ENCODE measurements around the gene ZNF556.

GRCh38 chr19:2823646-2824045 lies 43.5 kb upstream of the ZNF556 start:
- TF ChIP-seq, protein P1, sequence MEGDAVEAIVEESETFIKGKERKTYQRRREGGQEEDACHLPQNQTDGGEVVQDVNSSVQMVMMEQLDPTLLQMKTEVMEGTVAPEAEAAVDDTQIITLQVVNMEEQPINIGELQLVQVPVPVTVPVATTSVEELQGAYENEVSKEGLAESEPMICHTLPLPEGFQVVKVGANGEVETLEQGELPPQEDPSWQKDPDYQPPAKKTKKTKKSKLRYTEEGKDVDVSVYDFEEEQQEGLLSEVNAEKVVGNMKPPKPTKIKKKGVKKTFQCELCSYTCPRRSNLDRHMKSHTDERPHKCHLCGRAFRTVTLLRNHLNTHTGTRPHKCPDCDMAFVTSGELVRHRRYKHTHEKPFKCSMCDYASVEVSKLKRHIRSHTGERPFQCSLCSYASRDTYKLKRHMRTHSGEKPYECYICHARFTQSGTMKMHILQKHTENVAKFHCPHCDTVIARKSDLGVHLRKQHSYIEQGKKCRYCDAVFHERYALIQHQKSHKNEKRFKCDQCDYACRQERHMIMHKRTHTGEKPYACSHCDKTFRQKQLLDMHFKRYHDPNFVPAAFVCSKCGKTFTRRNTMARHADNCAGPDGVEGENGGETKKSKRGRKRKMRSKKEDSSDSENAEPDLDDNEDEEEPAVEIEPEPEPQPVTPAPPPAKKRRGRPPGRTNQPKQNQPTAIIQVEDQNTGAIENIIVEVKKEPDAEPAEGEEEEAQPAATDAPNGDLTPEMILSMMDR (IDR thresholded peaks at IDR 0.05), result no peak
- no peak for TF ChIP-seq POLR2A (IDR thresholded peaks at IDR 0.05)

Data from Peyer's patch (tissue), 4 donors.